GM21515 (cell line): ENCODE measurements around the gene ARHGAP36.

Experiments
- ATAC-seq: cut with Tn5 transposase; IDR thresholded peaks from one replicate; pipeline ENCODE4 v1.9.1; 2021; ENCODE audit not compliant: unreplicated experiment

Gene ARHGAP36, protein sequence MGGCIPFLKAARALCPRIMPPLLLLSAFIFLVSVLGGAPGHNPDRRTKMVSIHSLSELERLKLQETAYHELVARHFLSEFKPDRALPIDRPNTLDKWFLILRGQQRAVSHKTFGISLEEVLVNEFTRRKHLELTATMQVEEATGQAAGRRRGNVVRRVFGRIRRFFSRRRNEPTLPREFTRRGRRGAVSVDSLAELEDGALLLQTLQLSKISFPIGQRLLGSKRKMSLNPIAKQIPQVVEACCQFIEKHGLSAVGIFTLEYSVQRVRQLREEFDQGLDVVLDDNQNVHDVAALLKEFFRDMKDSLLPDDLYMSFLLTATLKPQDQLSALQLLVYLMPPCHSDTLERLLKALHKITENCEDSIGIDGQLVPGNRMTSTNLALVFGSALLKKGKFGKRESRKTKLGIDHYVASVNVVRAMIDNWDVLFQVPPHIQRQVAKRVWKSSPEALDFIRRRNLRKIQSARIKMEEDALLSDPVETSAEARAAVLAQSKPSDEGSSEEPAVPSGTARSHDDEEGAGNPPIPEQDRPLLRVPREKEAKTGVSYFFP

GRCh38 chrX:131058136-131058868, at the start of gene ARHGAP36:
Gene ARHGAP36, plus strand, starts transcription at chrX:131058346. Its CDS starts 23,320 bp downstream, at chrX:131081666.
- no peak for ATAC-seq

DNA sequence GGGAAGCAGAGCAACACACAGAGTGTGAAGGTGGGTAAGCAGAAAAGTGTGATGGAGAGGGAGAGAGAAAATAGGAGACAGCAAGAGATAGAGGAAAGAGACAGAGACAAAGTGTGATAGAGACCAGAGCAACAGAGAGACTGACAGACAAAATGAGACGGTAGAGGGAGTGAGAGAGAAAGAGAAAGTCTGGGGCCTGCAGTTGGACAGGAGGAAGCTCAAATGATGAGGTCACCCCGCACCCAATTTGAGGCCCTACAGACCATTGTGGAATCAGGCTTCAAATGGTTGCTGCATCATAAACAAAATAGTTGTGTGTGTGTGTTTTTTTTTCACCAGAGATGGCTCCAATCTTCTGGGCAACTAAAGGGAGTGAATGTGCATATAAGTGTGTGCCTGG, 48.0 kb upstream of the ARHGAP36 start:
- ATAC-seq: no peak

DNA sequence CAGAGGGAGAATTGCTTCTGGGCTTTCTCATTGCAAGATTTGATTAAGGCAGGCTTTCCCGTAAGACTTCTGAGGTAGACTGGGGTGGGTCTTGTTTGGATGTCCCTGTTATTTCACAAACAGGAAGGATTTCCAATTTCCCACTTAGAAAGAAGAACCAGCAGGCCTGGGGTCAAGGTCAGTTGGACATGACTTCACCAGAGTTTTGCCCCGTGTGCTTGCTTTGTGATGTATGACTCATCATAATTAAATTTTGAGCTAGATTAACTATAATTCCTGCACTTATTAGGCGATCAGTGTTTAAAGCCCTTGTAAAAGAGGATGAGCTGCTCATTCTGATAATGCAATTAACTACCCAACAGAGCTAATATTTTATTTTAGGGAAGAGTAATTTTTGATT, 32.8 kb upstream of the ARHGAP36 start:
- ATAC-seq: no peak

DNA sequence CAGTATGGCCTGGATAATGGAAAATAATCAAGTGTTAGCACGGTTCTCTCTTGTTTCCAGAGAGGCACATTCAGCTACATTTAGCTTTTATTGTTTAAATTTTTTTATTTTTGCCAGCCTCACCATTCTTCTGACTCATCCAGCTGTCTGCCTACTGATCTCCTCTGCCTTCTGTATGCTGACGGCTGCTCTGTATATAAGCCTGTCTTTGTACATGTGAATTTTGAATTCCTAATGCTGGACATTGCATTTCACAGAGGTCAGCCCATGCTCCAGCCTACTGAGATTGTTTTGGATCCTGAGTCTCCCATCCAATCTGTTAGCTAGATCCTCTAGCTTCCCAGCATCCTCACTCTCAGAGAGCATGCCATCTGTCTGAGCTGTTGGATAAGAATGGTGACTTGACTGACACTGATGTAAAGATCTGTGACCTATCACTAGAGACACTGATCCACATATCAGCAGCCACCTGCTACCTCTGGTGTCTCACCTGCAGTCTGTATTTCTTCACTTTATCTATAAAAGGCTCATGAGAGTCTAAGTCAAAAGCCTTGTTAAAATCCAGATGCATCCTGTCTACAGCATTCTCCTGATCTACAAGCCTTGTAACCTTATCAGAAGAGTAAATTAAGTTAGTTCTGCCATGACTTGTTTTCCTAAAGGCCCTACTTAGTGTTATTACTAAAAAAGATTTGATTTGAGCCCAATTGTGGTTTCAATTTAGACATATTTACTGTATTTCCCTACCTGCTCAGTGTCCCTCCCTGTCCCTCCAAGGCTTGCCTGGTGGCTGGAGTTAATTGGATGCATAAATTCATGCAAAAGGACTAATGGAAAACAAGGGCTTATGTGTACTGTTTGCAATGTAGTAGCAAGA, 25.6 kb upstream of the ARHGAP36 start:
- ATAC-seq: no peak

- no peak for ATAC-seq
Observed at GRCh38 chrX:131034063-131034462, 24.1 kb upstream of the ARHGAP36 start.

GRCh38 chrX:131040781-131041180, 17.4 kb upstream of the ARHGAP36 start:
- no peak for ATAC-seq

DNA sequence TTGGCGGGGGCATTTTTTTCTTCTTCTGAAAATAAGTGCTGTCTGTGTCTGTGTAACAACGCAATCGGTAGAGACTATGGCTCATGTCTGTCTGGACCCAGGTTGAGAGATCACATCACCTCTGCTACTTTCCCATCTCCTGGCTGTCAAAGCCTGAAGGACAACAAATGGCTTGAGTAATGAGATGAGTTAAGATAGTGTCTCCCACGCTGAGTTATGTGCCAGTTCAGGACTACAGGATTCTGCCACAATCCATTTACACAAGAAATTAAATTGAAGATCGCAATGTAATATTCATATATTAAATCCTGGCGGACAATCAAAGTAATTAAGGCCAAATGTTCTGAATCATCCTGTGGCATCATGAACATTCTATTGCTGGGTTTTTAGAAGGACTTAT, 16.5 kb upstream of the ARHGAP36 start:
- ATAC-seq: no peak

DNA sequence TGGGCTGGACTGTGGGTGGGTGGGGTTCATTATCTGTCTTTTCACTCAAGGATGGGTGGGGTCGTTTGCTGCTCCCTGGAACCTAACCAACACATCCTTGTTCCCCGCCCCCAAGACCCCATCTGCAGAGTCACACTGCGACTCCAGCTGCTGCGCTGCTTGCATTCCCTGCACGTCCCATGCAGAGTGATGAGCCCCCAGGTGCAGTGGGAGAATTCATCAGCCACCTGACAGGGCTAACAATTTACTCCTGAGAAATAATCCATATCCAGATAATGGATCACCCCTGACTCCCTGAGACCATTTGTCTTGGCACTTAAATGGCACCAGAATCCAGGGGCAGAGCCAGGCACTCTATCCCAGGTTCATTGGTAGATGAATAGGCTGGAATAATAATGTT, 12.4 kb upstream of the ARHGAP36 start:
- no peak for ATAC-seq

GRCh38 chrX:131046596-131046995, 11.6 kb upstream of the ARHGAP36 start:
- no peak for ATAC-seq

DNA sequence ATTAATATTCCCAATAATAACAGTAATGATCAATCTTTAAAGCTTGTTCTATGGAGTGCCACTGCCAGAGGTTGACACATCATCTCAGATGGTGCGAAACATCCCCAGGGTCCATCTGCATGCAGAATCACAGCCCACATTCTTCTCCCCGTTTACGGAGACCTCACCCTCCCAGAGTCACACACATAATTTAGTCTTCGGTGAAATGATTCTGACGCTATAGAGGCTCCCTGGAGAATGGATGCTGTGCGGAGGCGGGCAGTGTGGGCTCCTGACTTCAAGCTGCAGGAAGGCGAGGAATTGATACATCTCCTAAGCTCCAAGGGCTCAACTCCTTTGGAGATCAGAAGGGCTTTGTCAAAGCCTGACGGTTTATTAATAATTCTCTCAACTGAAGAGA, 11.0 kb upstream of the ARHGAP36 start:
- ATAC-seq: no peak

DNA sequence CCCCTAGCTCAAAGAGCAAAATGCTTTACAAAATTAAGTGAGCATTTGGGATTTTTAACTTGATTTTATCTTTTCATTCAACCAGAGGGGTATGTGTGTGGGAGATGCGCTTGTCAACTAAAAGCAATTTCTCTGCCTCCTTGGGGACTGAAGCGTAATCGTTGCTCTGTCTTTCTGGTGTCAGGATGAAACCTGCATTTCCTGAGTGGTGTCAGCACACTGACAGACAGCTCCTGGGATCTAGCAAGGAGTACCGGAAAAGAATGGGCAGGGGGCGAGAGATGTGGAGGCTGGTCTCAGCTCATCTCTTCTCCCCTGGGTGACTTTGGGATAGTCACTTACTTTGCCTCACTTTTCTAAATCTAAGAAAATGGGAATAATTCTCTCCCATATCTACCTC, 5.1 kb upstream of the ARHGAP36 start:
- no peak for ATAC-seq

GRCh38 chrX:131054906-131055305, 3.2 kb upstream of the ARHGAP36 start:
- ATAC-seq: no peak

DNA sequence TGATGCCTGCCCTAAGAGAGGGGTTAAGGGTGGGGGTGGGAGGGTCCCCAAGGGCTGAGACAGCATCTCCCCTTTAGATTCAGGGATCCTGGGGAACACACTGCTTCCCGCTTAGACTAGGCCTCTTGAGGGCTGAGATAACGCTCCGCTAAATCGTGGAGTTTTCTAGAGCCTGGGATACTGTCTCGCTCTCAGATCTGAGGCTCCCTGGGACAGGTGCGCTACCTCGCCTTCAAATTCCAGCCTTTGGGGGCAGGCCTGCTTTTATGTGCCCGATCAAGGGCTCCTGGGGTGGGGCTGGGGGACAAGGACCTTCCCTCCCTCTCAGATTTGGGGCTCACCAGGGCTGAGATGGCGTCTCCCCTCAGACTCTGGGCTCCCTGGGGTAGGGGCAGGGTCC, 440 bp upstream of the ARHGAP36 start:
- ATAC-seq: no peak

DNA sequence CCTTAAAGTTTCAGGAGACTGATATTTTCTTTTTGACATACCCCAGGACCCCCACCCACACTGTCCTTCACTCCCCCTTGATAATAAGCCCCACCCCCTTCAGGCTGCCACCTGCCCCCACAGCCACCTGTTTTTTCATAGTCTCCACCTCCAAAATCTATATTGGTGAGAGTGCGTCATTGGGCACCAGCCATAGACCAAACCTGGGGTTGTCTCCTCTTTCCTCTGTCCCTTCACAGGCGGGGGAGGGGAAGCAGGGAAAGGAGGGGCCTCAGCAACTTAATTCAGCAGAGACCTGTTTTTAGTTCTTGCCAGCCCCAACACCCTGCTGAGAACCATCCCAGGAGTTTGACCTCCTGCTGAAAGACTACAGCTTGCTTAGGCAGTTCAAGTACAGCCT, 1.1 kb downstream of the ARHGAP36 start:
- ATAC-seq: no peak

GRCh38 chrX:131060147-131060546, 2.0 kb downstream of the ARHGAP36 start:
- ATAC-seq: no peak

GRCh38 chrX:131061306-131061705, 3.2 kb downstream of the ARHGAP36 start:
- no peak for ATAC-seq

DNA sequence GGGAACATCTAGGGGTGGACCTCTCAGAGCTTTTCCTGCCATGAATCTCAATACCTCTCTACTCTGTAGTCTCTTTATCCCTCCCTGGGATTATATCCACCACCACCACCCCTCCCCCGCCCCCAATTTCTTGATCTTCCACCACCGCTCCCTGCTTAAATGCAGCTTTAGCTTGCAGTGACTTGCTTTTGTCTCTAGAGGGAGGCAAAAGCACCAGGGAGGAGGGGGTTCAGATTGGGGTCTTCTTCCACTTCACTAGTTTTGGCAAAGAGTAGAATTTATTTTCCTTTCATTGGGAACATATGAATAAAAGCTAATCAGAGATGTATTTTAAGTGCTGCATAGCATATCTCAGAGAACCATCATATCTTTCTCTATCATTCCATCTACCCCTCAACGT, 5.5 kb downstream of the ARHGAP36 start:
- ATAC-seq: no peak

DNA sequence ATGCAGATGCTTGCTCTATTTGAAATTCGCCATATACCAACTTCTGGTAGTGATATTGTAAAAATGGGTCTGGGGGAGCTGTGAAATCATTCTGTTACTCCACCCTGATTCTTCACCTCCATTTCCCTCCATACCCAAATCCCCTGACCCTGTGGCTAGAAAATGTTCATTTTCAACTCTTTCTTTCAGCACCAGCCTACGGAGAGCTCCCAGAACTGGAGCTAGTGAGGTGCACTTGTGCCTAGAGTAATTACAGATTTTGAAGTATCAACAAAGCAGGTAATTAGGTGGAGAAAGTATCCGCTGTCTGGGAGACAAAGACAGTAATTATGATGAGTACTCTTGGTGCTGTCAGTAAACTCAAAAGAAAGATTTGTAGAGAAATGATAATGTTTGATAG, 8.1 kb downstream of the ARHGAP36 start:
- ATAC-seq: no peak

DNA sequence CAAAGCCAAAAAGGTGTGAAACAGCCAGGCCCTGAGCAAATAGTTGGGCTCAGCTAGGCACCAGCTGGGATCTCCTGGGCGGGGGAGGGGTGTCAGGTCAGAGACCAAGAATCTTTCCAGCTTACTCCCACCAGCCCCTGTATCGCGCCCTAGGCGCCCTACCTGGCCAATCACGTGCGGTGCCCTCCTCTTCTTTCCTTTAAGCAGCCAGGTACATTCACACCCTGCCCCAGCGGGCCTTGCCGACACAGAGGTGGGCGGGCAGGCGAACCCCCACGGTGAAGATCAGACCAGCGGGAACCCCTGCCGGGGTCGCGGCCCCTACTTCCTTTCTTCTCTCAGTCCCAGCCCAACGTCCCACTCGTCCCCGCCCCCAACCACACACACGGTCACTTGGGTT, 9.1 kb downstream of the ARHGAP36 start:
- ATAC-seq: no peak

GRCh38 chrX:131067846-131068745, 9.9 kb downstream of the ARHGAP36 start:
- no peak for ATAC-seq
